Left renal pelvis (tissue), 4 donors: ENCODE data around the gene CDC45. TPM values are rescaled to one million over a fixed set of nuclear protein-coding genes. Genes with fewer than 3 reads are reported as not detected.
"Not testable (repeated sequence)": the region's sequence is repeated elsewhere in the genome, so short reads cannot be mapped to it uniquely, and the experiment has no call there.

Experiments used
- DNase-seq, 4 donors: peaks; one replicate each; pipeline ENCODE4 v3.0.0-alpha.2; 2013; ENCODE audit warnings: low read depth in 4 of 4, low spot score in 3 of 4
- polyA plus RNA-seq, 4 donors: library from polyadenylated mRNA; unstranded; fragments of 120-200 nt; gene quantifications; one replicate each; pipeline ENCODE4 v1.2.1, GENCODE V29; 2013; ENCODE audit not compliant: insufficient read length in 4 of 4

The CDC45 gene
- polyA plus RNA-seq, result 10 to 100 TPM; 14.0 to 23.6 (median 19.9) TPM

GRCh38 chr22:19479355-19480172 is at the start of gene CDC45:
TSS of gene CDC45 (plus strand) at chr22:19479920. CDS start at chr22:19479969, 49 bp downstream.
- DNase-seq, result peak; percentile 95 to 98 (median 98)

- no peak for DNase-seq
Measured at GRCh38 chr22:19429950-19430889, 49.5 kb upstream of the CDC45 start.

- DNase-seq, result no peak
Measured at GRCh38 chr22:19430890-19431541, 48.7 kb upstream of the CDC45 start.

- DNase-seq, result peak in 1 of 4 donors; percentile 53
Measured at GRCh38 chr22:19431649-19432132, 48.0 kb upstream of the CDC45 start, which contains the start of gene HIRA. TSS of gene HIRA (minus strand) at chr22:19431733. CDS start at chr22:19431476, 257 bp downstream.

GRCh38 chr22:19432133-19432851 is 47.4 kb upstream of the CDC45 start, which contains the start of gene MRPL40:
TSS of gene MRPL40 (plus strand) at chr22:19432545. CDS start at chr22:19432555, 10 bp downstream.
- peak; percentile 80 to 86 (median 84) for DNase-seq

GRCh38 chr22:19434401-19434800 is 45.3 kb upstream of the CDC45 start:
- no peak for DNase-seq

- no peak for DNase-seq
Measured at GRCh38 chr22:19434829-19435580, 44.7 kb upstream of the CDC45 start.

- DNase-seq, result not testable (repeated sequence)
Measured at GRCh38 chr22:19436444-19437161, 43.1 kb upstream of the CDC45 start.

- DNase-seq, result no peak
Measured at GRCh38 chr22:19438298-19438697, 41.4 kb upstream of the CDC45 start.

- DNase-seq, result no peak
Measured at GRCh38 chr22:19440411-19441195, 39.1 kb upstream of the CDC45 start.

GRCh38 chr22:19442166-19442565 is 37.6 kb upstream of the CDC45 start:
- DNase-seq, result no peak

- no peak for DNase-seq
Measured at GRCh38 chr22:19443544-19444211, 36.0 kb upstream of the CDC45 start.

GRCh38 chr22:19445279-19445982 is 34.3 kb upstream of the CDC45 start:
- not testable (repeated sequence) for DNase-seq

GRCh38 chr22:19446603-19447329 is 33.0 kb upstream of the CDC45 start:
- DNase-seq, result no peak

- DNase-seq, result peak; percentile 76 to 88 (median 81)
Measured at GRCh38 chr22:19447330-19448075, 32.2 kb upstream of the CDC45 start, which contains the start of gene C22orf39. TSS of gene C22orf39 (minus strand) at chr22:19447711. CDS start at chr22:19447688, 23 bp downstream.
